Activated CD4-positive, alpha-beta T cell treated with anti-CD3 and anti-CD28 coated beads, Interleukin-2, amount 50 U/mL, for 1 hour (primary cell): ENCODE data around the gene RFPL1.
A peak's percentile ranks its signal among the peaks of the same experiment; 100 is the strongest.
"Not testable (repeated sequence)": the region's sequence is repeated elsewhere in the genome, so short reads cannot be mapped to it uniquely, and the experiment has no call there.

Experiments
- DNase-seq: peaks from one replicate; pipeline ENCODE4 v3.0.0-alpha.2; 2020

Gene RFPL1

GRCh38 chr22:29479417-29480261, 41.3 kb downstream of the RFPL1 start, which contains the start of gene NEFH:
Gene NEFH (plus strand): TSS chr22:29480218. CDS start chr22:29480263, 45 bp downstream.
- no peak for DNase-seq

- DNase-seq: no peak
These were observed 41.8 kb downstream of the RFPL1 start for GRCh38 chr22:29480262-29480511.

- DNase-seq: peak; percentile 8
These were observed 42.3 kb downstream of the RFPL1 start for GRCh38 chr22:29480512-29481264.

GRCh38 chr22:29481265-29482000, 43.0 kb downstream of the RFPL1 start:
- DNase-seq: no peak

GRCh38 chr22:29482253-29482652, 43.9 kb downstream of the RFPL1 start:
- no peak for DNase-seq

GRCh38 chr22:29482726-29483125, 44.3 kb downstream of the RFPL1 start:
- no peak for DNase-seq

GRCh38 chr22:29483254-29483653, 44.9 kb downstream of the RFPL1 start:
- no peak for DNase-seq

- no peak for DNase-seq
These were observed 46.3 kb downstream of the RFPL1 start for GRCh38 chr22:29484642-29485041.

- no peak for DNase-seq
These were observed 47.1 kb downstream of the RFPL1 start for GRCh38 chr22:29485448-29485847.

- no peak for DNase-seq
These were observed 49.1 kb downstream of the RFPL1 start for GRCh38 chr22:29487426-29487986.

GRCh38 chr22:29489127-29489780, 50.9 kb downstream of the RFPL1 start:
- DNase-seq: not testable (repeated sequence)

GRCh38 chr22:29491012-29491411, 52.6 kb downstream of the RFPL1 start:
- no peak for DNase-seq
